Head of caudate nucleus (tissue), 42 donors: ENCODE measurements around the gene SLC25A52.
A peak's percentile ranks its signal among the peaks of the same experiment; 100 is the strongest.
"Not testable (repeated sequence)": the region's sequence is repeated elsewhere in the genome, so short reads cannot be mapped to it uniquely, and the experiment has no call there.

Source experiments
- DNase-seq, 42 donors: peaks; one replicate each; pipeline versions ENCODE4 v3.0.0 to v3.0.0-alpha.2; 2020 to 2021; ENCODE audit warnings: mixed read lengths in 7 of 42
- intact Hi-C: fragments of 100-400 bp; cut with DNase I; formaldehyde crosslinking; loops from one replicate; pipeline ENCODE4 v1.15.0; 2022

The SLC25A52 gene, protein sequence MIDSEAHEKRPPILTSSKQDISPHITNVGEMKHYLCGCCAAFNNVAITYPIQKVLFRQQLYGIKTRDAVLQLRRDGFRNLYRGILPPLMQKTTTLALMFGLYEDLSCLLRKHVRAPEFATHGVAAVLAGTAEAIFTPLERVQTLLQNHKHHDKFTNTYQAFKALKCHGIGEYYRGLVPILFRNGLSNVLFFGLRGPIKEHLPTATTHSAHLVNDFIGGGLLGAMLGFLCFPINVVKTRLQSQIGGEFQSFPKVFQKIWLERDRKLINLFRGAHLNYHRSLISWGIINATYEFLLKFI

DNA sequence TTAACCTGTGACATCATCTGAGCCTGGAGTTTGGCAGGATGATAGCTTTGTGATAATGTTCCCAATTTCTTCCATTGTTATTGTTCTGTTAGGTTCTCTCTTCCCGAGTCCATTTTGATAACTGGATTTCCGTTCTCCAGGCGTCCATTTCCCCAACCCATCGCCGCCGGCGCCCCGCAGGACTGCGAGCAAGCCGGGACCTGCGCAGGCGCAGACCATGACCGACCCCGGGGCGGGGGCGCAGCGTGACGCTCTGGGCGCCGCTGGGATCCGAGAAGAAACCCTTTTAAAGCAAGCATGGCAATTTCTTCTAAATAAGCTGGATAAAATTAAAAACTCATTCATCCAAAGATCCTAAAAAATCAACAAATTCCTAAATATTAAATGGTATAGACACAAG, at the start of gene SLC25A52:
Gene SLC25A52, minus strand, starts transcription at position 186 of the 400 bp plus-strand sequence. CDS start 219 bp downstream, outside the sequence.
- intact Hi-C loops: no loop called here
- DNase-seq: peak in 5 of 42 donors; percentile 3 to 45 (median 9)

DNA sequence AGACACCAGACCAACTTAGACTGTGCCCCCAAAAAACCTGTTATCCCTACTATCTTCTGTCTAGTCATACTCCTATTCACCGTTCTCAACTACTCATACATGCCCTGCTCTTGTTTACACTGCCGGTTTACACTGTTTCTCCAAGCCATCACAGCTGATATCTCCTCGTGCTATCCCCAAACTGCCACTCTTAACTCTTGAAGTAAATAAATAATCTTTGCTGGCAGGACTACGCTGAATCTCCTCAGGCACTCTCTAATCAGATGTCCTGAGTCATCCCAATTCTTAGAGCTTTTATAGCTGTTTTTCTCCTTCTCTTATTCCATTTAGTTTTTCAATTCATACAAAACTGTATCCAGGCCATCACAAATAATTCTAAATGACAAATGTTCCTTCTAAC, 48.4 kb upstream of the SLC25A52 start:
- intact Hi-C loops, DNase-seq: not testable (repeated sequence)

DNA sequence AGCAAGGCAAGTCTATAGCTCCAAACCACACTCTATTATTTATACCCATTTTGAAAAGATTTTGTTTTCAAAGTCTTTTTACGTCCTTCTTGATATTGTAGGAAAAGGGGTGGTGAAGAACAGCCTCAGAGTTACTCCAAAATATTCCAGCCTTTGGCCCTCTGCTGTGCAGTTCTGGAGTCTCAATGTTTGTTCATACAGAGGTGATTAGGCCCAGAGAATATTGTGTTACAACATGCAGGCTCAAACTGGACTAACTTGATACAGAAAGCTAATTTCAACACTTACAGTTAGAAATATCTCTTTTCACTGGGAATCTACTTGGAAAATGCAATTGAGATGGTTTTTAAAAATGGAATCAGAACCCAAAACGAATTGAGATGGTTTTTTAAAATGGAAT, 40.4 kb upstream of the SLC25A52 start:
- DNase-seq: no peak
- intact Hi-C loops: no loop called here

DNA sequence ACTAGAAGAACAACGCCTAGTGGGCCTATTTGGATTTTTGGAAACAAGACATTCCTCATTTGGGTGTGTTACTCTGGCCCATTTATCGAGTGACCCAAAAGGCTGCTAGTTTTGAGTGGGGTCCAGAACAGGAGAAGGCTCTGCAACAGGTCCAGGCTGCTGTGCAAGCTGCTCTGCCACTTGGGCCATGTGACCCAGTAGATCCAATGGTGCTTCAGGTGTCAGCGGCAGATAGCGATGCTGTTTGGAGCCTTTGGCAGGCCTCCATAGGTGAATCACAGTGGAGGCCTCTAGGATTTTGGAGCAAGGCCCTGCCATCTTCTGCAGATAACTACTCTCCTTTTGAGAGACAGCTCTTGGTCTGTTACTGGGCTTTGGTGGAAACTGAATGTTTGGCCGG, 38.6 kb upstream of the SLC25A52 start:
- intact Hi-C loops: not testable (repeated sequence)

DNA sequence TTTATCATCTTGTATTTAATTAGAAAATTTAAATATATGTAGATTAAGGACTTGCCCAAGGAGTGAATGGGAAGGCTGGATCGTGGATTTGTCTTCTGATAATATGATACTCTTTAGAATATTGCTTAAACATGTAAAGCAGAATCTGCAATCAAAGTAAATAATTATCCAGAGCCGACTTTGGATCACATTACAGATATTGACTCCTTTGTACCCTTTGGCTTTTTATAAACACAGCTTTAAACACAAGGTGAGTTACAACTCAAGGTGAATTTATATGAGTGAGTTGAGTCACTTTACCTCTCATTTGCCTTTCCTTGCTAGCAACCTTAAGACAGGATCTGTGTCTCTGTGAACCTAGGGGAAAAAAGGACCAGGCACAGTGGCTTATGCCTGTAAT, 37.7 kb upstream of the SLC25A52 start:
- intact Hi-C loops: no loop called here
- DNase-seq: no peak

More for the DNA sequence above, 38.6 kb upstream of the SLC25A52 start:
- DNase-seq: not testable (repeated sequence)

DNA sequence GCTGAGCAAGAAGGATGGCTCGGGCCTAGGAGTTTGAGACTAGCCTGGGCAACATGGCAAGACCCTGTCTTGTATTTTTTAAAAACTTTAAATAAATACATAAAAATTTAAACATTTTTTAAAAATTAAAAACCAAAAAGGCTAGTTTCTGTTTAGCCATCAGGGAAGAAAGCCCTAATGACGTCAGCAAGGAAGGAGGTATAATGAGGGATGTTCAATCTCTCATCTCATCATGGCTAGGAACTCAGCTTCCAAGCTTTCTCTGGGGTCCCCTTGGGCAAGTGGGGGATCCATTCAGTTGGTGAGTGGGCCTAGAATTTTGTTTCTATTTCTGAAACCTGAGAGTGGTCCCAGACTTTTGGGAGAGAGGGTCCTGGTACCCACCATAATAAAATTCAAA, 35.1 kb upstream of the SLC25A52 start:
- DNase-seq: no peak
- intact Hi-C loops: no loop called here

DNA sequence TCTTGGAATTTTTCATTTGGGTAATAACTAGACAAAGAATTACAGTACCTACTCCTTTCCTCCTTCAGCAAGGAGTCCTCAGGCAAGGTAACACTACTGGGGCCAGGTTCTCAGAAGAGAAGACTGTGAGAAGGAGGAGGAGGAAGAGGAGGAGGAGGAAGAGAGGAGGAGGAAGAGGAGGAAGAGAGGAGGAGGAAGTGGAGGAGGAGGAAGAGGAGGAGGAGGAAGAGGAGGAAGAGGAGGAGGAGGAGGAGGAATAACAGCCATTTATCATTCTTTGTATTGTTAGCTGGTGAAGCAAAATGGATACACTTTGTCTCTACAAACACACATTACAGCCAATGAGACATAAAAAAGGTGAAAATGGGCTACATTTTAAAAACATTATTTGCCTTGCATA, 32.9 kb upstream of the SLC25A52 start:
- no peak for DNase-seq
- intact Hi-C loops: no loop called here

DNA sequence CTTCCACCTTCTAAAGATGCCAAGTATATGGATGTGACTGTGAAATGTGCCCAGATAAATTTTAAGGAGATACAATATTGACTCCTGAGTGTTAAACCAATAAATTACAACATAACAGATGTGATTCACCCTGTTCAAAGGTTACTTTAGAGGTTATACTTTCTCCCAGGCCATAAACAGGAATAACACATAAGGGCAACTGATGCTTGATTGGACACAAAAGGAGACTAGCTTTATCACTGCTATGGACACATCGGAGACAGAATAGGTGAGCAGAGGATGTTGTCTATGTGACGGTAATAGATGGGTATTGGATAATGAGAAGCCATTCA, 31.9 kb upstream of the SLC25A52 start:
- DNase-seq: no peak
- intact Hi-C loops: no loop called here

DNA sequence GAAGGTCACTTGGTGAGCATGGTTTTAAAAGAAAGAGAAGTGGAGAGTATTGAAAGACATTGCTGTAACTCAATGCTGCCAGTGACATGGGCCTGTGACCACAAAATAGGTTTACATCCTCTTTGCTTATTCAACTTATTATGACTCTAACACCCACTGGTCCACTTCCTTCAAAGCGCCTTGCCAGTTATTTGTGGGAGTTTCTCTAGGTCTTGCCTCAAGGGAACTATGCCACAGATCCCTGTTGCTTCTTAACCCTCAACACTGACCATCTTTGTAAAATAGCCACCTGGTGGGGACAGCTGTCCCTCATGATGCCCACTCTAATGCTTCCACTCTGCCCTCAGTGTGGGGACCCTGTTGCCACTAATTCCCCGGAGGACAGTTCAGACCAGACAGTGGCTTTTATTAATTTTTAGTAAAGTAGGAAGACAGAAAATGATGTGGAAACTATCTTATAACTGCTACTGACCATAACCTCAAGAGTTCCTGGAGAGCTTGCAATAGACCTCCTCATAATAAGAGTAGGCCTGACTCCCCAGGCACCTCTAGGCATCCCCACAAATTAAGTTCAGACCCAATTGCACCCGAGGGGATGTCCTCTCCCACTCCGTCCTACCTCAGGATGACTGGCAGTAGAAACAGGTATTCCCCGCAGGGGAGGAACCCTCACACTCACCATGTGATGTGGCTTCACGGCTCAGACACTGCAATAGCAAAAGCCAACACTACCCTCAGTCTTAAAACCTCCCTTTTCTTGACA, 31.3 kb upstream of the SLC25A52 start:
- no peak for DNase-seq
- intact Hi-C loops: no loop called here

DNA sequence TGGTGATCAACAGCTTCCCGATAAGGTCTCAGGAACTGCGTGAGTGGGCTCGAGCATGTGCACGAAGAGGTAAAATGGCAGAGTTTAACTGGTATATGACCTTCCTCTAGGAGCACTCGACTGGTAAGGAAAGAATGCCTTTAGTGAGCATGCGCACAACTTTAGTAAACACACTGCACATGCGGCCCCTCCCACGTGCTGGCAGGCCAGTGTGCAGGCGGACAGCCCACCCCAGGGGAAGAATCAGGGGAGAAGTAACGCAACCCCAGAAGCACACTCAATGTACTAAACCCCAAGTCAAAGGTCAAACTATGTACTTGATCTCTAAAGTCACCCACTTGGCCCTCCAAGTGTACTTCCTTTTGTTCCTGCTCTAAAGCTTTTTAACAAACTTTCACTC, 28.7 kb upstream of the SLC25A52 start:
- no peak for DNase-seq
- intact Hi-C loops: no loop called here

DNA sequence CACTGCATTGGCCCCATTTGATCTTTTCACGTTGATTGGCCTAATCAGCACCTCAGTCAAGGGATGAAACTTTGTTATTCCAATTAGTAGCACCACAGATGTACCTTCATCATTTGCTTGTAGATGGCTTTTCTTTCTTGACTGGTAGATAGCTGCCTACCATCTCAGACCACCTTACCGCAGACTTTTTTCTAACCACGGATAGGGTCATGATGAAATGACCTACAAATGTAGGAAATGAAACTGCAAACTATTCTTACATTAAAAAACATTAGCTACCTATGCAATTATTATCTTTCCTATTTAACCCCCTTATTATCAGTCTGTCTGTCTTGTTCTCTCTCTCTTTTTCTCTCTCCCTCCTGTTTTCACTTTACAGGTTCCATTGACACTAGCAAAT, 22.4 kb upstream of the SLC25A52 start:
- intact Hi-C loops: no loop called here
- no peak for DNase-seq

DNA sequence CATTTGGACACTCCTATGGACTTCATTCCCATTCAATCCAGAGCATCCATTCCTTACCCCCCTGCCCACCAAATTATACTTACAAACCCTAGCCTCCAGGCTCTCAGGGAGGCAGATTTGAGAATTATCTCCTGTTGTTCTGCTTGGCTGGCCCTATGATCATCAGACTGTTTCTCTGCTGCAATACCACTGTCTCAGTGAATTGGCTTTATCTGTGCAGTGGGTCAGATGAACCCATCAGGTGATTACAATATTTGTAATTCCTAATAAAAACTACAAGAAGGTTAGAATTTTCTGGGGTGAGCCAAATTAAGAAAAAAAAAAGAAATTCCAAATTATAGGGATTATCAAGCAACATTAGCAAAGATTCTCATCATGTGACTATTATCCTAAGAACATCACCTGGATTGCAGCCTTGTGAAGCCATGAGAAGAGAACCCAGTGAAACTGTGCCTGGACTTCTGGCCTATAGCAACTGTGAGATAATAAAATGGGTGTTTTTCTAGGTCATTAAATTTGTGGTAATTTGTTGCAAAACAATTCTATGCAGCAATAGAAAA, 17.8 kb upstream of the SLC25A52 start:
- DNase-seq: no peak
- intact Hi-C loops: no loop called here

DNA sequence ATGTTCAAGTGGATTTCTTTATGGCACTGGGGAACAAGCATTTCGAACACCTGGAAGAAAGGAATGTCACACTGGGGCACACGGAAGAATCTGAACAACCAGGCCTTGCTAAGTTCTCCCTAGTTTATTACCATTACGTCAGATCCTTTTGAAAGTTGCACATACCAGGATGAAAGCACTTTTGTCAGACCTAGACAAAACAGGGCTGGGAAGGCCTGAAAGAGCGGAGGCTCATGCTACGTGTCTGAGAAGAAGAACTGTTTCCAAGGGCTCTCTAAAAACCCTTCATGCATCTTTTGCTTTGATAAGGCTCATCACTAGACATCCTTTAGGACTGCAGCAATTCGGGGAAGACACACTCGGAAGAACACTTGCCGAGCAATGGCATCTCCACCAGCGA, 15.4 kb upstream of the SLC25A52 start:
- no peak for DNase-seq
- intact Hi-C loops: no loop called here

DNA sequence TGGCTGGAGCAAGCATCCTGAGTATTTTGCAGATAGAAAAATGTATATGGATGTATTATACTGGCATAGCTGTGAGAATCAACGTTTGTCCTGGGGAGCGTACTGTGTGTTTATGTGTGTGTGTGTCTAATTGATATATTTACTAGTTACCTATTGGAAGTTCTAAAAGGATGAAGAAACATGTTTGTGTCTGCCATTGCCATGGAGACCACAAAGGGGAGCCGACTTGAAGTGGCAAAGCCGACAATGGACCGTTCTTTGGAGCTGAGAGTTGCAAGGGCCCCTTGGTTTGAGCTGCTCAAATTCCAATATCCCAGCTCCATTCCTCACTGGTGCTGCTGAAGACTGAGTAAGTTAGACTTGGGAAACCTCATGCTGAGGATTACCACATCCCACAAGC, 14.3 kb upstream of the SLC25A52 start:
- intact Hi-C loops: no loop called here
- DNase-seq: no peak

DNA sequence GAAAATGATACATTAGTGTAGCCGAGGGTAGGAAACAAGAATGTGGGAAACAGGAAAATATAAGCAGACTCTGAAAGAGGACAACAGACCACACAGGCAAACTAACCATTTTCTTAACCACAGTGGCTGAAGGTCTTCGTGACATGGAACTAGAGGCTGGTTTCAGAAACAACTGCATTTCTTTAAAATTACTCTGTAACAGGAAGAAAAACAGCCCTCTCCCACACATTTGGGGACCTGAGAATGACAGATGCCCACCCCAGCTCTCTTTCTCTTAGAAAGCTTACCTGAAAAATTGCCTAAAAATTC, 13.8 kb upstream of the SLC25A52 start:
- intact Hi-C loops: no loop called here
- no peak for DNase-seq

DNA sequence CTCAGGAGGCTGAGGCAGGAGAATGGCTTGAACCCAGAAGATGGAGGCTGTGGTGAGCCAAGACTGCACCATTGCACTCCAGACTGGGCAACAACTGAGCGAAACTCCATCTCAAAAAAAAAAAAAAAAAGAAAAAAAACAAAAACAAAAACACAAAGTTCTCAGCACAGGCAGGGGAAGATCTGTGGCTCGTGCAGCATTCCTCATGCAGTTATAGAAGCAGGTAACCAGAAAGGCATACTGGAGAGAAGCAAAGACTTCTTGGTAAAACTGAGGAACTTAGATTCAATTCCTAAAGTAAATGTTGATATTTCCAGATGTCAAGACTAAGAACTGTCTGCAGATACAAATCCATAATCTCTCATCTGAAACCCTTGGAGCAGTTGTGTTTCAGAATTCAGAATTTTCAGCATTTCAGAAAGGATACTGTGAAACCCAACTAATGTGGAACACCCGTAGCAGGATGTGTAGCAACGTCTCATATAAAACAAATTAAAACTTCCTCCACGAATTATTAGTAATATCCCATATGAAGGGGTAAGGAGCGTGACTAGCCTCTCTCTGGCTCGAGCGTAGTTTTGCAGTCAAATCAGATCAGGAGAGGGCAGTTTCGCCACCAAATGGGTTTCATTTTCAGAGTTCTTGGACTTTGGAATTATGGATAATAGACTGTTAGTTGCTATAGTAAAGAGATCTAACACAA, 13.2 kb upstream of the SLC25A52 start:
- intact Hi-C loops: no loop called here
- DNase-seq: no peak

DNA sequence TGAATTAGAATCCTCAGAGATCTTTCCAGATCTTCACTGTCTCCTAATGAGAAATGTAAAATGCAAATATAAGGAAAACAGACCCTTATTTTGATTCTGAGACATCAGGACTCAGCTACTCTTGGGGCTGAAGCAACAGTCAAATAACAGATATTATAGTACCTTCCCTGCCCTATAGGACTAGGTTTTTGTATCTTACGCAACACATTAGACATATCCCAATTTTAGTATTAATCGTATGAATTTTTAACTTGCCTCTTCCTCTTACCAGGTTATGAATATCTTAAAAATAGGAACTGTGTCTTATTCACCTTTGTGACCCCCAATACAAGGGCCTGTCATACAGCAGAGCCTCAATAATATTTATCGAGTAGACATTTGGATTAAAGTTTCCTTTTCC, 12.0 kb upstream of the SLC25A52 start:
- DNase-seq: no peak
- intact Hi-C loops: no loop called here

DNA sequence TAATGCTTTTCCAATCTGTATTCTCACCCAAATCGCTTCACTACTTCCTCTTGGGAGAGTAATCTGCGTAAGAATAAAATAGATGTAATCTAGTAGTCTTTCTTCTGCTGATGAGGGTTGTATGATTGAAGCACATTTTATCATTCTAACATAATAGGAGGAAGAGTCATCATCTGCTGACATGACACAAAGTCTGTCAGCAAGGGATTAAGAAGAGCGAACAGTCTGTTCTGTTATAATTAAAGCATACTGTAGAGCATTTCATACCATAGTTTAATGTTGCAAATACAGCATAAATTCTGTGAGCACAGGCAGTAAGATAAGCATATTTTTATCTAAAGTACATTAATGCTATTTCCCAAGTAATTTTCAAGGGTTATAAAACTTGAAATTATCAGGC, 10.4 kb downstream of the SLC25A52 start:
- no peak for DNase-seq
- intact Hi-C loops: no loop called here

DNA sequence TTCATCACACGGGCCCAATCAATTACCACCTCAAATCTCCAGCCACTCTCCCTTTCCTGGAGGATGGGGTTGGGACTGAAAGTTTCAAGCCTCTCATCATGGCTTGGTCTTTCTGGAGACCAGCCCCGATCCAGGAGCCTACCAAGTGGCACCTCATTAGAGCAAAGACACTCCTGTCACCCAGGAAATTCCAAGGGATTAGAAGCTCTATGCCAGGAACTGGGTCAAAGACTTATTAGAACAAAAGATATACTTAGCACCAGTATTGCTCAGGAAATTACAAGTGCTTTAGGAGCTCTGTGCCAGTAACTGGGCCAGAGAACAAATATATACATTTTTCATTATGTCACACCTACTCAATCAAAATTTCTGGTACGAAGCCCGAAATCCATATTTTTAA, 14.3 kb downstream of the SLC25A52 start:
- no peak for DNase-seq
- intact Hi-C loops: no loop called here
